ENCODE results near the gene REP15.
A peak's percentile ranks its signal among the peaks of the same experiment; 100 is the strongest.
"Not testable (repeated sequence)": the region's sequence is repeated elsewhere in the genome, so short reads cannot be mapped to it uniquely, and the experiment has no call there.

Gene REP15, protein sequence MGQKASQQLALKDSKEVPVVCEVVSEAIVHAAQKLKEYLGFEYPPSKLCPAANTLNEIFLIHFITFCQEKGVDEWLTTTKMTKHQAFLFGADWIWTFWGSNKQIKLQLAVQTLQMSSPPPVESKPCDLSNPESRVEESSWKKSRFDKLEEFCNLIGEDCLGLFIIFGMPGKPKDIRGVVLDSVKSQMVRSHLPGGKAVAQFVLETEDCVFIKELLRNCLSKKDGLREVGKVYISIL

DNA sequence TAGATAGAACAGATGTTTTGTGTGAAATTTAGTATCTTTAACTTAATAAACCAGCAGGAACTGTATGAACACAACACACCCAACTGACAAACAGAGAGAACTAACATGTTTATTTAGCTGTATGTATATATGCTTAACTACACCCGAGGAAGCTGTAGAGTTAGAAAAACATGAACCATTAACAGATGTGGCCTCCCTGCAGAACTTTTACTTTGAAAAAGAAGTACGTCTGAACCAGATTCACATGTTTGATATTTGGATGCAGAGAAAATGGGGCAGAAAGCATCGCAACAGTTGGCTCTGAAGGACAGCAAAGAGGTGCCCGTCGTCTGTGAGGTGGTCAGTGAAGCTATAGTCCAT lies at the start of gene REP15:
REP15 (plus strand) TSS at position 155 of the 360 bp plus-strand sequence; CDS start at position 271, 116 bp downstream.
- DNase-seq, result no peak

DNA sequence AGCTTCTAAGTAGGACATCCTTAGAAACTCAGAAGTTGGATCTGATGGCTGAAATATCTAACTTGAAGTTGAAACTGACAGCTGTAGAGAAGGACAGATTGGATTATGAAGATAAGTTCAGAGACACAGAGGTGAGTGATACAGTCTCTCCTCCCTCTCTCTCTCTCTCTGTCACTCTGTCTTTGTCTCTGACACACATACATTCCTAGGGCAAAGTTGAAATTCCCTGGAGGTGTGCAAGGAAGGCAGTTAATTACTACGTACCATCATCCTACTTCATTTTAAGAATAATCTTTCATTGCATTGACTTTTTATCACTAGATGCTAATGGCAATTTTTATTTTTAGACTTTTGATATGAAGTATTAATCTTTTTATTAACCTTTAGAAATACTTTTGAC lies 46.2 kb upstream of the REP15 start:
- DNase-seq, result no peak

DNA sequence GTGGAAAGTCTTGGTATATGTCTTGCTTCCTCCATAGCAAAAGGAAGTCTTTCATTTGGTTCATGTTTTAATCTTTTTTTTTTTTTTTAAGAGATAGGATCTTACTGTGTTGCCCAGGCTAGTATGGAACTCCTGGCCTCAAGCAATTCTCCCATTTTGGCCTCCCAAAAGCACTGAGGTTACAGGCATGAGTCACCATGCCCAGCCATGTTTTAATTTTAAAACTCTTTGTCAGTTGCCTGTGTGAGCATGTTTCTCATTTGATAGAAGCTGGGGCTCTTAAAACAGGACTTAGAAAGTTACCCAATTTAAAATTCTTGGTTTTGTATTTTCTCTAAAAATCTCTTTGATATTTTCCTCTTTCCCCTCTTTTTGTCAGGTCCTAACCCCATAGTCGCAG lies 45.0 kb upstream of the REP15 start:
- DNase-seq, result no peak

DNA sequence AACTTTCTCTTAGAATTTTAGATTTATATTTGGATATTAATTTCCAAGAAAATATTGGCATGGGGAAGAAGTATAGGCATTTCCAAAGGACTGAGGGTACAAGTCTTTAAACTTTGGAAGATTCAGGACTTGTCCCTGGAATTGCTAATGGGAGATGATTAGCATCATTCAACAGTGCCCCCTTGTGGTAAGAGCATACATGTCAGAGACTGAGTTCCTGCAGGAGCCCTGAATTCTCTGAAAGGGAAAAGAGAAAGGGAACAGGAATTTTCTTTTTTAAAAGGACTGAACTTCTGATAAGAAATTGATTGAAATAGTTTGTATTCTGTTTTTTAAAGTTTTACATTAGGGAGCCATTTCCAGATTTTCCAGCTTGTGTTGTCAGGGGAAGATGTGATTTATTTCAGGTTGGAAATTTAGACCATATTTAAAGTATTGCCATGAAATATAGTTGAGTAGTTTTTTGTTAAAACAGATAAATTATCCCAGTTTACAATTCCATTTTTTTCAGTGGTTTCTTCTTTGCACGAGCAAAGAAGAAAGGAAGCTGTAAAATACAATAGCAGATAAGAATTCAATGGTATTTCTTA lies 44.0 kb upstream of the REP15 start:
- peak in 1 of 2 experiments; percentile 1 for DNase-seq

DNA sequence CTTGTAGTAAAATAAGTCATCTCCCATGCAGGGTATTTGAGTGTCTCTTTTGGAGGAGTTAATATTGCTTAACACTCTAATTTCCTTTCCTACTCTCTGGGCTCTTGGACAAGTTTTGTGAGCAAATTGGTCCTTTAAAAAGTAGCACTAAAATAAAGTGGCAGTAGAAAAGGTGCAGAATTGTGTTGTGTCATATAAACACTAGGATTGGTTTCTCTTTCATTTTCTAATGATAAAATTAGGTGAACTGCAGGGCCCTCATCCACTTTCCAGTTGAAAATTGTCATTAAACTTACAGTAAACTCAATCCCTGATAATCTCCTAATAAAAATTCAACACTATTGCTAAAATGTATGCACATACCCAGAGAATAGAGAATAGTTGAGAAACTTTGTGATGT lies 42.6 kb upstream of the REP15 start:
- no peak for DNase-seq

DNA sequence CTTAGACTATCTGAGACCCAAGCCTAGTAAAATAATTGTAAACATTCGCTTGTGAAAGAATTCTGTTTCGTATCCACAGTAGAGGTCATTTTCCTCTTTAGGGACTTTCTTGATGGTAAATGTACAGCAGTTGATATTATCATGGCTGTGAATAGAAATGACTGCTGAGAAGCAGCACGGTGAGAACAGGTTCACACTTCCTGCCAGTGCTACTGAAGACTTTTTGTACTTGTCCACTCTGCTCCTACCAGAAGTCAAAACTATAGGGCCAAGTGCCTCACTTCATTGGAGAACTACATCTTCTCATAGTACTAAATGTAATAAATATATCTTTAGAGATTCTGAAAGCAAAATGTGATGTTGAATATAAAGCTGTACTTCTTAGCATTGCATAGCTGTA lies 40.8 kb upstream of the REP15 start:
- not testable (repeated sequence) for DNase-seq

DNA sequence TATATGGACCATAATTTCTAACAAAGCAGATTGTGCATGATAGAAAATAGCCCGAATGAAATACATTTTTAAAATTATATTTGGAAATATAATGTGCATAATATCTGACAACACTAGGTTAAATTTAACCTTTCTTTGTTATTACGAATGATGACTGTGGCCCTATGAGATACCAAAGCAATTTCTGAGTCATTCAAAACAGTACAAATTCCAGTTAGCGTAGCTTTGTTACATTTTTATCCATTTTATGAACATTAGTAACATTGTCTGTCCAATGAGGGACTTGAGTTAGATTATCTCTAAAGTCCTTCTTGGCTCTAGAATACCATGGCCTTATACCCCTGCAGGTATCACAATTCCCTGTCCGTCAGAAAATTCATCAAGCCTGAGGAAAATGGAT lies 39.0 kb upstream of the REP15 start:
- DNase-seq, result no peak

DNA sequence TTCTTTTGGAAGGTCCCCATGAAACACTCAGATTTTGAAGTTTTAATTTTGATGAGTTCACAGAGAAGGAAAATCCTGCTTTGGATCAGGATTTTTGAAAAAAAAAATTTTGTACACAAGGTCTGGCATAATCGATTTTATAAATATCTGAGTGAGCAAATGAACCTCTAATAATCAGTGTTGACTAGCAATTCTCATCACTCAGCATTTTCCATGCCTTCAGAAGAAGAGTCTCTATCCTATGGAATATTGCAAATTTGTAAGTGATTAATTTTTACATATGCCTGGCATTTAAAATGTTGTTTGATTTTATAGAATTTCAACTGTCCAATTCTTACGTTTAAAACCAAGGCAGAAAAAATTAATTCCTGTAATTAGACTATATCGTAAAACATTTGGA lies 30.5 kb upstream of the REP15 start:
- DNase-seq, result no peak

DNA sequence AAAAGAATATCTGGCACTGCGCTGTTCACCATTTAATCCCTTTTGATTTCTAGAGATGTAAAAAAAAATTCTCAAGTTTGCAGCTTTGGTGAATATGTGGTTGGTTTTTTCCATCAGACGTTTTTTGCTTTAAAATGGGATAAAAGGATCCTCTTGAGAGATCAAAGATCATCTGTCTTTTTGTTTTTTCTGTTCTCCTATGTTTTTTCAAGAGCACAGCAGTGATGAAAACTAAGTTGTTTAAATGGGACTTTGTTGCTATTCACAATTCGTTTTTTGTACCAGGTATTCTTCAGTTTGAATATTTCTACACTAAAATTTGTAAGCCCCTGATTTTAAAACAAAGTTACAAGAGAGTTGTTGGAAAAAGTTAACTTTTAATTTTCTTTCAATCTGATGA lies 29.7 kb upstream of the REP15 start:
- no peak for DNase-seq

DNA sequence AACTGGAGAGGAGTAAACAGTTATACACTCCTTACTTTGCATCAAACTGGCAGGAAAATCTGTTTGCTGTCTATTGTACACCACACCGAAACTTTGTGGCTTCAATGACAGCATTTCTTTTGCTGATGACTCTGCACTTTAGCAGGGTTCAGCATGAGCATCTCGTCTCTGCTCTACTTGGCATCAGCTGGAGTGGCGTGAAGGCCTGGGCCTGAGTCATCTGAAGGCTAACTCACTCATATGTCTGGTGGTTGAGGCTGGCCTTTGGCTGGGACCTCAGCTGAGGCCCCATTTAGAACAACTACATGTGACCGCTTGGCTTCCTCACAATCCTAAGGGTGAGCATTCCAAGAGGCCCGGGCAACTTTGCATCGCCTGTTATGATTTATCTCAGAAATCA lies 28.7 kb upstream of the REP15 start:
- no peak for DNase-seq

DNA sequence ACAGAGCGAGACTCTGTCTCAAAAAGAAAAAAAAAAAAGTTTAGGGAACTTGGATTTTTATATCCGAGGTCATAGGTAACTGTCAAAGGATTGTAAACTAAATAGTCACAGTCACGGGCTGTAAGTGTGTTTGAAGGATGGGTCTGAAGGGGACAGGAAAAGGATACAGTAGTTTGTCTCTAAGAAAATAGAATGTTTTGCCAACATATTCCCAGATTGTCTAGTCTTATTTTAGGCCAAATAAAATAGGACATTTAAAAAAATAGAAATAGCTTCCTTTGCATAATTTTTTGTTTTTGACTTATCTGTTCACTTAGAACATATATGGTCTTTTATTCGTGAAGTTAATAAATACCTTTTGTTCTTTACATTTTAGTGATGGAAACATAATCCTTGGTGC lies 24.2 kb upstream of the REP15 start:
- DNase-seq, result no peak

DNA sequence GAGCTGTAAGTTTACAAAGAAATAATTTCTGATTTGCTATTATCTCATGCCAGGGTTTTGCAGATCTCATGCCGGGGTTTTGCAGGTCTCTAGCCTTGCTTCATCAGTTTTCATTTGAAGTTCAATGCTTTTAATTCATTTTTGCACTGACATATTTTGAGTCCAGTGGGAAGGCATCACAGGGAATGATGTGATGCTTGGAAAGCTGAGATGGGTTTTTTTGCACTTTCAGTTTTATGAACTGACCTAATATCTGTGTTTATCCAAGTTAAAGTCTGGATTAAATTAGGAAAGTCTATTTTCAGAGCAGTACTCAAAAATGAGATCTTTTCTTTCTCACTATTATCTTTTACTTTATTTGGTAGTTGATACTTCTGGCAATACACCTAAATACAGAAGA lies 23.6 kb upstream of the REP15 start:
- DNase-seq, result no peak

DNA sequence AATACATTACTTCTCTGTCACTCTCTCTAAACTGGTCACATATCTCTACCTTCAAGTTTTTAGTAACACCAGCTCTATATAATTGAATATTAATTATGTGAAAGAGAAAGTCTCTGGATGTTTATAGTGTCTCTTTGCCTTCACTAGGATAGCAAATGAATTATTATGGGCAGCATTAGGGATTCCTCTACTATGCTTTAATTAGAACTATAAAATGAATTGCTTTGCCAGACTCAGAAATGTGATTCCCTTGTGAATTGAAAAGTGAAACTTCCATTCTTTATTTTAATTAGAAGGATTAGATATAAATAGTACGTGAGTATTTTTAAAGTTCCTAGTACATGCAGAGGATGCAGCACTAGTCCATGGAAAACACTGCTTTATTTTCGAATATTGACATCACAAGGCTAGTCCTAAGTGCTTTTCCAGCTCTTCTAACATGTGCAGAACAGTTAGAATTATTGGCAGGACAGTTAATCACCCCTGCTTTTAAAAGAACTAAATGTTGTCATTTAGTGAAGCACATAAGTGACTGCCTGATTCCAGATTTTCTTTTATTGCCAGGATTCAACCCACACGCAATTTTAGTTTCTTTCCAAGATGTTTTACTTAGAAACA lies 23.0 kb upstream of the REP15 start:
- DNase-seq, result no peak

DNA sequence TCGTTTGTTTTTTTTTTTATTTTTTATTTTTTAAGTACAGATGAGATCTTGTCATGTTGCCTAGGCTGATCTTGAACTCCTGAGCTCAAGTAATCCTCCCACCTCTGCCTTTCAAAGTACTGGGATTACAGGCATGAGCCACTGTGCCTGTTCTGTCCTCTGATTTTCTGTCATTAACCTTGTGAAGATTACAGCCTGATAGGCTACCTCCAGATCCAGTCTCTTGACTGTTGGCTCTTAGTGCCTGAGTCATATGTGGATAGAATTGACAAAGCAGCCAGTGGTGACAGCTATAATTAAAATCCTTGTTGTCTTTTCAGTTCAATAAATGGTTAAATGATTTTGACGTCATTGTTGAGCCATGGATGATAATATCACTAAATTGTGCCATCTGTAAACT lies 21.3 kb upstream of the REP15 start:
- no peak for DNase-seq

DNA sequence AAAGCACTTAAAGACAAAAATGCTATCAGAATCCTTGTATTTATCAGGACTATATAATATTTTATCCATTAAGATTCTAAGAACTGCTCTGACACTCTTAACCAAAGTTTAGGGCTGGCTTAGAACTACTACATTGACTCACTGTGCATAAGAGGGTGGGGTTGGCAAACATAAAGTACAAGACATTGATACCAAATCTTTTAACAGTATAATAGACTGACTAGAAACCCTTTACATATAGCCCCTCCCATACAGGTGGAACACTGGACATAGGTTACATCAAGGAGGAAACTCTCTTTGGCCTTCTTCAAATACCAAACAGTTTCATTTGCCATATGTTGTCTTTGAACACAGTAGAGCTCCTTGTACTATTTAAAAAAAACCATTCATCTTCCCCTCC lies 15.6 kb upstream of the REP15 start:
- no peak for DNase-seq

DNA sequence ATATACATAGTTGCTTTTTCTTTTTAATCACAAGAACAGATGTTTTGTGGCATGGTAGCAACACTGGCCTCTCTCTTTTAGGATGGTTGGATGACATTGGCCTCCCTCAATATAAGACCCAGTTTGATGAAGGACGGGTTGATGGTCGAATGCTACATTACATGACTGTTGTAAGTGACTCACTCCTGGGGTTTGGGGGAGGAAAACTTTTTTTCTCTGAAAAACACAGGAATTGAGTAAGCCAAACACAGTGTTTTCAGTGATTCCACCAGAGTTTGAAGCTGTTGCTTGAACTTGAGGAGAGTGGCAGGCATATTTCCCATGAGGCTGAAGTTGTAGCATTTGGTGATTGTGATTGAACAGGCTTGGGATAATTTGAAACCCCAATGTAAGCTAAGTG lies 13.7 kb upstream of the REP15 start:
- no peak for DNase-seq

DNA sequence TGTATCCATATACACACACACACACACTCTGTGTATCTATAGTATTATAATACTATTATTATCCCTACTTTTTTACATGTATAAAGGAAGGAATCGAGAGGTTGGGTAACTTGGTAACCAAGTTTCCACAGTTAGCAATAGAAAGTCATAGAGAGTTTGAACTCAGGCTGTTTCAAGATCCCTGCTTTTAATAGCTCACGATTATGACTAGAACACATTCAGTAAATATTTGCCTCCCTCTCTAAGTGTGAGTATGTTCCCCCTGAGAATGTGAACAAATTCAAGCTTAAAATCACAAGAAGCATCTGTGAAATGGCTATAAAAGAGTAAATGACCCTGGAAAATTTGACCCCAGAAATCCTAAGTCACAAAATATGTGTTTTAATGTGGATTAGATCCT lies 11.0 kb upstream of the REP15 start:
- no peak for DNase-seq

DNA sequence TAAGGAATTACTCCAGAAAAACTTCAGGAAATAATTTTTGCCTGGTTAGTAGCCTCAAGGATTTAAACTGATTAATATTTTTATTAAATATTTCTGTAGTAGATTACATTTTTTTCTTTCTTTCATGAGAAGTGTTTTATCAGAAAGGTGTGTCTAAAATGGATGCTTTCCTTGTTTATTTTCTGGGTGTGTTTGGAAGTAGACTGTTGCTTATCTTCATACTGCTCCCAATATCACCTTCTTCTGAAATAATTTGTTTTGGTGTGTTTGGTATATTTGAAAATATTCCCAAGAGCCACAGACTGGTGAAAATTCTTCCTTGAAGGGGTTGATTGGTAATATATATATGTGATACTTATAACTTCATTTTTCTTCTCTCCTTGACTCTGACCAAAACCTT lies 10.1 kb upstream of the REP15 start:
- no peak for DNase-seq

DNA sequence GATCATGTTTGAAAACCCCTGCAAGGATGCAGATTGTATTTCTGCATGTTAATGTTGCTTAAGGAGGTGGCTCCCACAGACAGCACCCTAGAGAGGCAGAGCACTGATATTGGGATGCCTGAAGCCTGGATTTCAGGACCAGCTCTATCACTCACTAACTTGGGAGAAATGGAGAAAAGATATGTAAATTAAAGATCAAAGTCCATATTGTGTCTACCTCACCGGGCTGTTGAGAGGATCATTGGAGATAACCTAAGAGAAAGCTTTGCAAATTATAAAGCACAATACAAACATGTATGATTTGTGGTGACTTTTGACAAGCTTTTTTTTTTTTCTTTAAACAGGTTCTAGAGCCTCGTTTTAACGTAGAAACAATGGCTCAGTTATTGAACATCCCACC lies 7.6 kb upstream of the REP15 start:
- DNase-seq, result no peak

DNA sequence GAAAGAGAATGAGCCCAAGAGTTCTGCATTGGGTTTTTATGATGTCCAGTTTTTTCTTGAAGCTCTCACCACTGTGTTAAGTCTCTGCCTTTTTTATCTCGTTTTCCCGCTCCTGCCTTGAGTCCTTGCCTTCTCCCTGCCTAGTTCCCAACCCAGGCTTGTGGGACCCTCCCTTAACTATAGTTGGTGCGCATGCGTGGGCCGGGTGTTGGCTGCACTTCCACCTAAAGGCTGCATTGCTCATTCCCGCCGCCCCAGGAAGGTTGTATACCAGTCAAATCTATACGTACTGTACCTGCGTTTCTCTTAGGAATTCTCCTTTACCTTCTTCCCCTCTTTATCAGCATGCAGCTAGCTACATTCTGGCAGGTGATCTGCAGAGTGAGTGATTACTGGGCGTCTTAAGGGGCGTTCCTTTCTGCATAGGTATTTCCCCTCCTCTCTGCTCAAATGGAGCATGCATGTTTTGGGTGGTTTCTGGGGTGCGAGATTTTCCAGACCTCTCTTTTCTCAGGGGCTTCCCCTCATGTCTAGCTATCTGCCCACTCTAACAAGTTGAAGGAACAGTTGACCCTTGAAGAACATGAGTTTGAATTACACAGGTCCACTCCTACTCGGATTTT lies 6.6 kb upstream of the REP15 start:
- no peak for DNase-seq

DNA sequence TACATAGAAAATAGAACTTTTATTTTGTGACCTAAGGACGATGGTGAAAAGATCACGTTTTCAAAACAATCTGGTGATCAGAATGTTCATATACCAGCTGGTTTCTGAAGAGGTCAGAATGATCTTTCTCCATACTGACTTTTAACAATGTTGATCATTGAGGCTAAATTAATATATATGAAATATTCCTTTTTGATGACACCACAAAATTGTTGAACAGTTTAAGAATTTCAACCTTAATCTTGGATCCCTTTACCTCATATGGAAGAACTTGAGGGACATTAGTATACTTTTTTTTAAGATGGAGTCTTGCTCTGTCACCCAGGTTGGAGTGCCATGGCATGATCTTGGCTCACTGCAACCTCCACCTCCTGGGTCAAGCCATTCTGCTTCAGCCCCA lies 2.8 kb upstream of the REP15 start:
- no peak for DNase-seq

DNA sequence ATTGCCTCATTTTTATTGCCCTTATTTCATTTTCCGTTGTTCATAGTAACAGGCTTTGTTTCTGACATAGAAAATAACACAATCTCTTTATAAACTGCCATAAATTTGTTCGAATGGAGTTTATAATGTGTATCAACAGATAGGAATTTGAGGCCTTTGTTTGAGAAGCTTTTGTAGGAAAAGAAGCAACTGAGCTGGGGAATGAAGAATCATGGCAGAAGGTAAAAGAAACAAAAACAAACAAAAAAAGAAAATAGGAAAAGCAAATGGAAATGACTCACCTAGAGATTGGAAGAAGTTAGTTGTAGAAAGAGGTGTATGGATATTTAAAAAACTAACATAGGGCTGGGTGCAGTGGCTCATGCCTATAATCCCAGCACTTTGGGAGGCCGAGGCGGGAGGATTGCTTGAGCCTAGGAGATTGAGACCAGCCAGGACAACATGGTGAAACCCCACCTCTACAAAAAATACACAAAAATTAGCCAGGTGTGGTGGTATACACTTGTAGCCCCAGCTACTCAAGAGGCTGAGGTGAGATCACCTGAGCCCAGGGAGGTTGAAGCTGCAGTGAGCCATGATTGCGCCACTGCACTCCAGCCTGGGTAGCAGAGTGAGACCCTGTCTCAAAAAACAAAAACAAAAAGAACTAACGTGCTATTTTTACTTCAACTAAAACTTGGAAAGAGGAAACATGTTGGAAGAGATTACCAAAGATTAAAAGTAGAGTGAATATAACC lies 523 bp upstream of the REP15 start:
- no peak for DNase-seq

DNA sequence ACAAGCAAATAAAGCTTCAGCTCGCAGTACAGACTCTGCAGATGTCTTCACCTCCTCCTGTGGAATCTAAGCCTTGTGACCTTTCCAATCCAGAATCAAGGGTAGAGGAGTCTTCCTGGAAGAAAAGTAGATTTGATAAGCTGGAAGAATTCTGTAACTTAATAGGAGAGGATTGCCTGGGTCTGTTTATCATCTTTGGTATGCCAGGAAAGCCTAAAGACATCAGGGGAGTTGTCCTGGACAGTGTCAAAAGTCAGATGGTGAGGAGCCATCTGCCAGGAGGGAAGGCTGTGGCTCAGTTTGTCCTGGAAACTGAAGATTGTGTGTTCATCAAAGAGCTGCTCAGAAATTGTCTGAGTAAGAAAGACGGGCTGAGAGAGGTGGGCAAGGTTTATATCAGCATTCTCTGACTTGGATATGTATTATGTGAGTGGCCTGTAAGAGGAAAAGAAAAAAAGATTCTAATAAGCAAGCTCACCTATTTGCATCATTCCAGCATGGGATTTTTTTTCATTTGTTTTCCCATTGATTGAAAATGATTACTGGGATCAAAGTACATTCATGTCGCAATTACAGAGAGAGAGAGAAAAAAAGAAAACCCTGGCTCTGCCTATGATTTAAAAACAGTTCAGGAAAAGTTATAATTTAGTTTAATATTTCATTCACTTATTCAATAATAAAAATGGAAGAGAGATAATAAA lies 767 bp downstream of the REP15 start:
- DNase-seq, result no peak
